OCI-LY7 (cell line): ENCODE measurements around the gene MMD.
A peak's percentile ranks its signal among the peaks of the same experiment; 100 is the strongest.

ENCODE experiments used
- EZH2phosphoT487 ChIP-seq: fragments of 200-600 bp; sonication (generic); IDR thresholded peaks from 2 replicates; pipeline ENCODE4 v1.6.1; 2018; ENCODE audit warnings: low read depth, borderline replicate concordance, mild to moderate bottlenecking, mixed run types, antibody characterized with exemption, low read length, moderate library complexity, mixed read lengths
- TF ChIP-seq, protein P1 (sequence below): fragments of 200-600 bp; sonication (generic); conservative IDR thresholded peaks from 2 replicates; pipeline ENCODE4 v1.5.1; 2014; ENCODE audit warnings: mild to moderate bottlenecking, antibody characterized with exemption, low read length, moderate library complexity, mixed read lengths

DNA sequence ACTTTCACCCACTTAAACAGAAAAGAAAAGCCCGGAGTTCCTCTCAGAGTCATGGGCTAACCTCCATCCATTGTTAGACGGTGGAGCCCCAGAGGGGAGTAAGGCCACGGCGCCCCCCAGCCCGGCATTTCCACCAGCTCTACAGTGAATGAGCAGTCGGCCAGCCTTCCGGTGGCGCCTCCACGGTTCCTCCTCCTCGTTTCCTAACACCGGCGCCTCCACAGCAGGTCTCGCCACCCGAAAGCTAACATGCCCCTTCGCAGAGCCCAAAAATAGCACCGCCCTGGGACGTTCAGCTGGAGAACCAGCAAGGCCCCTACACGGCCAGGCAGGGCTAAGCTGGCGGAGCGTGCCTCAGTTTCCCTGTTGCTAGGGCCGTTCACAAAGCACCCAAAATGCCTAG, 858 bp downstream of the MMD start:
- TF ChIP-seq, protein P1, sequence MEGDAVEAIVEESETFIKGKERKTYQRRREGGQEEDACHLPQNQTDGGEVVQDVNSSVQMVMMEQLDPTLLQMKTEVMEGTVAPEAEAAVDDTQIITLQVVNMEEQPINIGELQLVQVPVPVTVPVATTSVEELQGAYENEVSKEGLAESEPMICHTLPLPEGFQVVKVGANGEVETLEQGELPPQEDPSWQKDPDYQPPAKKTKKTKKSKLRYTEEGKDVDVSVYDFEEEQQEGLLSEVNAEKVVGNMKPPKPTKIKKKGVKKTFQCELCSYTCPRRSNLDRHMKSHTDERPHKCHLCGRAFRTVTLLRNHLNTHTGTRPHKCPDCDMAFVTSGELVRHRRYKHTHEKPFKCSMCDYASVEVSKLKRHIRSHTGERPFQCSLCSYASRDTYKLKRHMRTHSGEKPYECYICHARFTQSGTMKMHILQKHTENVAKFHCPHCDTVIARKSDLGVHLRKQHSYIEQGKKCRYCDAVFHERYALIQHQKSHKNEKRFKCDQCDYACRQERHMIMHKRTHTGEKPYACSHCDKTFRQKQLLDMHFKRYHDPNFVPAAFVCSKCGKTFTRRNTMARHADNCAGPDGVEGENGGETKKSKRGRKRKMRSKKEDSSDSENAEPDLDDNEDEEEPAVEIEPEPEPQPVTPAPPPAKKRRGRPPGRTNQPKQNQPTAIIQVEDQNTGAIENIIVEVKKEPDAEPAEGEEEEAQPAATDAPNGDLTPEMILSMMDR, result peak; percentile 38
- no peak for TF ChIP-seq EZH2phosphoT487
